ENCODE measurements around the gene PRLH. TPM values are rescaled to one million over a fixed set of nuclear protein-coding genes. Genes with fewer than 3 reads are reported as not detected.

The PRLH gene
- total RNA-seq, 1 donor from 2014 or later = not detected

DNA sequence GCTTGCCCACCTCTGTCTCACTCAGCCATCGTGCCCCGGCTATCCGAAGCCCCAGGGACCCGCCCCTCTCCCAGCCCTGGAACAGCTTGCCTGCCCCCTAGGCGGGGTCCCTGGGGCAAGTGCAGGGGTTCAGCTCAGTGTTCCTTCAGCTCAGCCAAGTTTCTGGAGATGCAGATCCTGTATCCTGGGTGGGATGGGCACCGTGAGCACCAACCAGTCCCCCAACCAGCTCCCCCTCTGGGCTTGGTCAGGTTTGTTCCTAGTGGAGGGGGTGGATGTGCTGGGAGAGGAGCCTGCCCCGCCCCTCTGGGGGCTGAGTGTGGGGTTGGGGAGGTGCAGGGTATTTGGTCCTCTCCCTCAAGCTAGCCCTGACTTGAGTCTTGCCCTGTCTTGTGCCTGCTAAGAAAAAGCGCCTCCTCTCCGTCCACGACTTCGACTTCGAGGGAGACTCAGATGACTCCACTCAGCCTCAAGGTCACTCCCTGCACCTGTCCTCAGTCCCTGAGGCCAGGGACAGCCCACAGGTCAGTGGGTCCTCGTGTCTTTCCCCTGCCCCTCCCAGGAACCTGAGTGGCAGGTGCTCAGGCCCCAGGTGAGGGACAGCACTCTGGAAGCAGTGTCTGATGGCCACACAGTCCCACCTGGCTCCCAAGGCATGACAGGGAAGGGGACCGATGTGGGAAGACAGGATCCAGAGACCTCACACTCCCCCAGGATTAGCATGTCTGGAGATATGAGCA, 46.7 kb upstream of the PRLH start:
- peaks cover 11% of the 10 kb centered on the region for H3K36me3 Mint-ChIP-seq (ENCODE audit: low read depth, unreplicated experiment)
- H3K4me1 ChIP-seq (ENCODE audit: insufficient read depth, low read length) = no peaks in the 10 kb centered on the region
- DNase-seq (ENCODE audit: low read depth) = no peak

GRCh38 chr2:237520290-237520689, 46.1 kb upstream of the PRLH start:
- TF ChIP-seq CTCF (IDR thresholded peaks at IDR 0.05; ENCODE audit: insufficient read depth, low read depth, low read length) (no peak), EZH2 (IDR thresholded peaks at IDR 0.05; ENCODE audit: insufficient read depth, low read length) (no peak)
- peaks cover 1% of the 10 kb centered on the region for H3K9me3 Mint-ChIP-seq (ENCODE audit: unreplicated experiment)
- H2AFZ ChIP-seq (ENCODE audit: low read depth, low read length) = no peak overlapping the region
- H3K4me3 Mint-ChIP-seq (ENCODE audit: unreplicated experiment) = no peak overlapping the region
- FAIRE-seq = no peak
- H3K27ac Mint-ChIP-seq (ENCODE audit: unreplicated experiment) = no peak overlapping the region
- no peak overlapping the region for H3K9ac ChIP-seq (ENCODE audit: low read length)
- H3K36me3 ChIP-seq (ENCODE audit: insufficient read depth, low read length) = peaks cover 31% of the 10 kb centered on the region
- peaks cover 49% of the 10 kb centered on the region for H4K20me1 ChIP-seq (ENCODE audit: insufficient read depth, low read length)
- no peak for DNase-seq (ENCODE audit: low read depth)
- peaks cover 2% of the 10 kb centered on the region for H3K4me1 Mint-ChIP-seq (ENCODE audit: low read depth, unreplicated experiment)
- H3K36me3 Mint-ChIP-seq (ENCODE audit: low read depth, unreplicated experiment) = peaks cover 7% of the 10 kb centered on the region
- H3K27me3 Mint-ChIP-seq (ENCODE audit: low read depth, unreplicated experiment) = peaks cover 7% of the 10 kb centered on the region
- no peak overlapping the region for H3K4me3 ChIP-seq (ENCODE audit: insufficient read depth, low read depth, low read length)
- H3K4me2 ChIP-seq (ENCODE audit: low read length) = no peak overlapping the region
- H3K9me3 ChIP-seq (ENCODE audit: insufficient read depth, low read depth, low read length) = no peaks in the 10 kb centered on the region
- H3K27me3 ChIP-seq (ENCODE audit: insufficient read depth, low read length) = no peaks in the 10 kb centered on the region
- no peaks in the 10 kb centered on the region for H3K4me1 ChIP-seq (ENCODE audit: insufficient read depth, low read length)
- peaks cover 41% of the 10 kb centered on the region for H3K79me2 ChIP-seq (ENCODE audit: insufficient read depth, low read length)
- H3K27ac ChIP-seq (ENCODE audit: low read depth, low read length) = no peak overlapping the region

More for the DNA sequence above, 46.7 kb upstream of the PRLH start:
- Histone ChIP-seq H3K36me3 (ENCODE audit: insufficient read depth, low read length) (peaks cover 28% of the 10 kb centered on the region), H3K9me3 (ENCODE audit: insufficient read depth, low read depth, low read length) (no peaks in the 10 kb centered on the region), H3K79me2 (ENCODE audit: insufficient read depth, low read length) (peaks cover 47% of the 10 kb centered on the region), H3K27ac (ENCODE audit: low read depth, low read length) (no peak overlapping the region), H3K4me2 (ENCODE audit: low read length) (no peak overlapping the region), H3K4me3 (ENCODE audit: insufficient read depth, low read depth, low read length) (no peak overlapping the region), H2AFZ (ENCODE audit: low read depth, low read length) (no peak overlapping the region), H4K20me1 (ENCODE audit: insufficient read depth, low read length) (peaks cover 43% of the 10 kb centered on the region), H3K27me3 (ENCODE audit: insufficient read depth, low read length) (no peaks in the 10 kb centered on the region), H3K9ac (ENCODE audit: low read length) (no peak overlapping the region)
- Mint-ChIP-seq H3K9me3 (ENCODE audit: unreplicated experiment) (peaks cover 1% of the 10 kb centered on the region), H3K27ac (ENCODE audit: unreplicated experiment) (no peak overlapping the region), H3K27me3 (ENCODE audit: low read depth, unreplicated experiment) (peaks cover 7% of the 10 kb centered on the region), H3K4me3 (ENCODE audit: unreplicated experiment) (no peak overlapping the region), H3K4me1 (ENCODE audit: low read depth, unreplicated experiment) (peaks cover 9% of the 10 kb centered on the region)
- TF ChIP-seq EZH2 (IDR thresholded peaks at IDR 0.05; ENCODE audit: insufficient read depth, low read length) = no peak
- no peak for TF ChIP-seq CTCF (IDR thresholded peaks at IDR 0.05; ENCODE audit: insufficient read depth, low read depth, low read length)
- FAIRE-seq = no peak

DNA sequence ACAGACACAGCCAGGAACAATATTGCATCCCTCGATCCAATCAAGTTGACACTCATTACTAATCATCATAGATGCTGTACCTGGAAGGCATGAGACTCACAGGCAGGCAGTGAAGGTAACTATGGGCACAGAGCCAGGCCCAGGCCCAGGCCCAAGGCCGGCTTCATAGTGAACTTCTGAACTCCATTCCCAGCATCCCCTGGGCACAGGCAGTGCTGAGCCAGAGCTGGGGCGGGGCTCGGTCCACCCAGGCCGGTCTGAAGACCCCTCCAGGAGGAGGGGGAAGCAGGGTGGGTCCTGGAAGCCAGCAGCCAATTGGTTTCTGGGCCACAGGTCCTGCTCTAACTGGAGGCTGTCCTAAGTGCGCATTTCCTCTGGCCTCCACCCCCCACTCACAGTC, 41.7 kb upstream of the PRLH start:
- TF ChIP-seq EZH2 (IDR thresholded peaks at IDR 0.05; ENCODE audit: insufficient read depth, low read length) (no peak), CTCF (IDR thresholded peaks at IDR 0.05; ENCODE audit: insufficient read depth, low read depth, low read length) (no peak)
- Histone ChIP-seq H3K27me3 (ENCODE audit: insufficient read depth, low read length) (no peaks in the 10 kb centered on the region), H3K4me1 (ENCODE audit: insufficient read depth, low read length) (no peaks in the 10 kb centered on the region), H3K4me3 (ENCODE audit: insufficient read depth, low read depth, low read length) (no peak overlapping the region), H3K79me2 (ENCODE audit: insufficient read depth, low read length) (peaks cover 14% of the 10 kb centered on the region), H3K27ac (ENCODE audit: low read depth, low read length) (no peak overlapping the region), H2AFZ (ENCODE audit: low read depth, low read length) (no peak overlapping the region), H3K36me3 (ENCODE audit: insufficient read depth, low read length) (peaks cover 58% of the 10 kb centered on the region), H3K9ac (ENCODE audit: low read length) (no peak overlapping the region), H4K20me1 (ENCODE audit: insufficient read depth, low read length) (peaks cover 21% of the 10 kb centered on the region), H3K4me2 (ENCODE audit: low read length) (no peak overlapping the region), H3K9me3 (ENCODE audit: insufficient read depth, low read depth, low read length) (no peaks in the 10 kb centered on the region)
- FAIRE-seq = no peak
- no peaks in the 10 kb centered on the region for H3K9me3 Mint-ChIP-seq (ENCODE audit: unreplicated experiment)
- H3K4me1 Mint-ChIP-seq (ENCODE audit: low read depth, unreplicated experiment) = no peaks in the 10 kb centered on the region
- no peak overlapping the region for H3K4me3 Mint-ChIP-seq (ENCODE audit: unreplicated experiment)
- no peak for DNase-seq (ENCODE audit: low read depth)
- H3K27ac Mint-ChIP-seq (ENCODE audit: unreplicated experiment) = no peak overlapping the region
- H3K27me3 Mint-ChIP-seq (ENCODE audit: low read depth, unreplicated experiment) = no peaks in the 10 kb centered on the region
- H3K36me3 Mint-ChIP-seq (ENCODE audit: low read depth, unreplicated experiment) = peaks cover 3% of the 10 kb centered on the region
